Measurements from ENCODE around the gene CDK5. TPM values are rescaled to one million over a fixed set of nuclear protein-coding genes. Genes with fewer than 3 reads are reported as not detected.

The CDK5 gene
- total RNA-seq, 2 donors from 2014 or later, result 22.2 to 25.2 TPM

DNA sequence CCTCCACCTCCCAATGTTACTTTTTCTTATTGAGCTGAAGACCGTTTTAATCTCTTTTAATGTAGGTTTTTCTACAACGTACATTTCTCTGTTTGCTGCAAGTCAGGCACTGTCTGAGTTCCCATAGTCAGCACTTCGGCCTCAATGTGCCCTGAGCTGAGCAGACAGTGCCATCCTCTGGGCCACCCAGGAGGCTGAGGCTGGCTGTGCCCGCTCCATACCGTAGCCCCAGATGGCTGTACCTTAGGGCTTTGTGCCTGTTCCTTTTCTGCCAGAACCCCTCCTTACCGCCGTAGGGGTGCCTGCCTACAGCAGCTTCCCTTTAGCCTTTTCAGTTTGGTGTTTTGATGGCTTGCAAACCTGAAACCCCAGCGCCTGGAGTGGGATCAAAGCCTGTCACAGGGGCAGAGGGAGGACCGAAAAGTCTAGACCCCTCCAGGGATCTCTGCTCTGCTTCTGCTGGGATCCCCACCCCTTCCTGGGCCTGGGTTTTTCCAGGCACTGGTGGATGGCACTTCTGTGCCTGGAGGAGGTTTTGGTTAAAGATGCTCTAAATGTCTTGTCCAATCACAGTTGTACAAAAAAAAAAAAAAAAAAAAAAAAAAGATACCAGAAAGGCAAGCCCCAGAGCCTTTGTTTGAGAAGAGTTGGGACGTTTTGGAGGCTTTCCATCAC is 37.6 kb upstream of the CDK5 start:
- Histone ChIP-seq H3K27ac (ENCODE audit: low read depth, low read length) (no peak overlapping the region), H3K27me3 (ENCODE audit: control insufficient read depth, insufficient read depth, low read length, poor library complexity, severe bottlenecking) (no peaks in the 10 kb centered on the region), H3K9ac (ENCODE audit: extremely low read depth, low read length, poor library complexity, severe bottlenecking) (no peak overlapping the region), H3K36me3 (ENCODE audit: control insufficient read depth, insufficient read depth, low read length) (peaks cover 38% of the 10 kb centered on the region), H3K4me3 (ENCODE audit: low read length) (no peak overlapping the region), H3K4me1 (ENCODE audit: control insufficient read depth, insufficient read depth, low read length) (no peaks in the 10 kb centered on the region), H3K9me3 (ENCODE audit: control insufficient read depth, low read length) (no peaks in the 10 kb centered on the region)
- no peak for DNase-seq
- Mint-ChIP-seq H3K27ac (no peak overlapping the region), H3K36me3 (ENCODE audit: low read depth) (peaks cover 29% of the 10 kb centered on the region), H3K4me1 (peaks cover 6% of the 10 kb centered on the region), H3K9me3 (no peaks in the 10 kb centered on the region), H3K27me3 (ENCODE audit: insufficient read depth) (no peaks in the 10 kb centered on the region), H3K4me3 (no peak overlapping the region)
- WGBS, 2 experiments (ENCODE audit: insufficient coverage in 1 of 2, insufficient read length in 1 of 2), result 93 to 95% methylated on average over 8 to 10 of the region's 10 CpGs
- TF ChIP-seq, protein P1, sequence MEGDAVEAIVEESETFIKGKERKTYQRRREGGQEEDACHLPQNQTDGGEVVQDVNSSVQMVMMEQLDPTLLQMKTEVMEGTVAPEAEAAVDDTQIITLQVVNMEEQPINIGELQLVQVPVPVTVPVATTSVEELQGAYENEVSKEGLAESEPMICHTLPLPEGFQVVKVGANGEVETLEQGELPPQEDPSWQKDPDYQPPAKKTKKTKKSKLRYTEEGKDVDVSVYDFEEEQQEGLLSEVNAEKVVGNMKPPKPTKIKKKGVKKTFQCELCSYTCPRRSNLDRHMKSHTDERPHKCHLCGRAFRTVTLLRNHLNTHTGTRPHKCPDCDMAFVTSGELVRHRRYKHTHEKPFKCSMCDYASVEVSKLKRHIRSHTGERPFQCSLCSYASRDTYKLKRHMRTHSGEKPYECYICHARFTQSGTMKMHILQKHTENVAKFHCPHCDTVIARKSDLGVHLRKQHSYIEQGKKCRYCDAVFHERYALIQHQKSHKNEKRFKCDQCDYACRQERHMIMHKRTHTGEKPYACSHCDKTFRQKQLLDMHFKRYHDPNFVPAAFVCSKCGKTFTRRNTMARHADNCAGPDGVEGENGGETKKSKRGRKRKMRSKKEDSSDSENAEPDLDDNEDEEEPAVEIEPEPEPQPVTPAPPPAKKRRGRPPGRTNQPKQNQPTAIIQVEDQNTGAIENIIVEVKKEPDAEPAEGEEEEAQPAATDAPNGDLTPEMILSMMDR (conservative IDR thresholded peaks at IDR 0.05), result no peak

- no peaks in the 10 kb centered on the region for H3K9me3 ChIP-seq (ENCODE audit: control insufficient read depth, low read length)
- no peaks in the 10 kb centered on the region for H3K27me3 Mint-ChIP-seq (ENCODE audit: insufficient read depth)
- TF ChIP-seq, protein P1 (conservative IDR thresholded peaks at IDR 0.05), result no peak
- WGBS, 2 experiments (ENCODE audit: insufficient coverage in 1 of 2, insufficient read length in 1 of 2), result 94% methylated on average over 5 of the region's 5 CpGs
- no peak overlapping the region for H3K27ac Mint-ChIP-seq
- H3K9ac ChIP-seq (ENCODE audit: extremely low read depth, low read length, poor library complexity, severe bottlenecking), result no peak overlapping the region
- H3K36me3 Mint-ChIP-seq (ENCODE audit: low read depth), result peaks cover 30% of the 10 kb centered on the region
- no peaks in the 10 kb centered on the region for H3K9me3 Mint-ChIP-seq
- peaks cover 35% of the 10 kb centered on the region for H3K36me3 ChIP-seq (ENCODE audit: control insufficient read depth, insufficient read depth, low read length)
- no peak overlapping the region for H3K27ac ChIP-seq (ENCODE audit: low read depth, low read length)
- DNase-seq, result no peak
- no peaks in the 10 kb centered on the region for H3K4me1 ChIP-seq (ENCODE audit: control insufficient read depth, insufficient read depth, low read length)
- no peaks in the 10 kb centered on the region for H3K27me3 ChIP-seq (ENCODE audit: control insufficient read depth, insufficient read depth, low read length, poor library complexity, severe bottlenecking)
- no peak overlapping the region for H3K4me3 ChIP-seq (ENCODE audit: low read length)
- peaks cover 8% of the 10 kb centered on the region for H3K4me1 Mint-ChIP-seq
- H3K4me3 Mint-ChIP-seq, result no peak overlapping the region
These were observed 37.0 kb upstream of the CDK5 start for GRCh38 chr7:151094675-151095074.

GRCh38 chr7:151093748-151094147 is 36.1 kb upstream of the CDK5 start:
- 94 to 100% methylated on average over 4 to 6 of the region's 6 CpGs for WGBS, 2 experiments (ENCODE audit: insufficient coverage in 1 of 2, insufficient read length in 1 of 2)

More at GRCh38 chr7:151093748-151094147, 36.1 kb upstream of the CDK5 start:
- no peaks in the 10 kb centered on the region for H3K9me3 ChIP-seq (ENCODE audit: control insufficient read depth, low read length)
- TF ChIP-seq, protein P1 (conservative IDR thresholded peaks at IDR 0.05), result no peak
- H3K27ac ChIP-seq (ENCODE audit: low read depth, low read length), result no peak overlapping the region
- peaks cover 9% of the 10 kb centered on the region for H3K4me1 ChIP-seq (ENCODE audit: control insufficient read depth, insufficient read depth, low read length)
- H3K4me3 ChIP-seq (ENCODE audit: low read length), result no peak overlapping the region
- H3K9ac ChIP-seq (ENCODE audit: extremely low read depth, low read length, poor library complexity, severe bottlenecking), result no peak overlapping the region
- H3K36me3 ChIP-seq (ENCODE audit: control insufficient read depth, insufficient read depth, low read length), result peaks cover 35% of the 10 kb centered on the region
- Mint-ChIP-seq H3K4me1 (peaks cover 17% of the 10 kb centered on the region), H3K36me3 (ENCODE audit: low read depth) (peaks cover 36% of the 10 kb centered on the region), H3K27ac (no peak overlapping the region), H3K4me3 (no peak overlapping the region), H3K27me3 (ENCODE audit: insufficient read depth) (no peaks in the 10 kb centered on the region), H3K9me3 (no peaks in the 10 kb centered on the region)
- no peaks in the 10 kb centered on the region for H3K27me3 ChIP-seq (ENCODE audit: control insufficient read depth, insufficient read depth, low read length, poor library complexity, severe bottlenecking)
- DNase-seq, result no peak

All from endodermal cell (in vitro differentiated cells).